K562 (cell line): ENCODE data around the gene ZCCHC3. TPM values are rescaled to one million over a fixed set of nuclear protein-coding genes. Genes with fewer than 3 reads are reported as not detected.

Experiments used
- FOS ChIP-seq: IDR thresholded peaks from 3 replicates; pipeline ENCODE4 v1.6.1; 2011; ENCODE audit not compliant: insufficient read length; ENCODE audit errors: extremely low read depth
- HNRNPLL ChIP-seq: fragments of 200-400 bp; formaldehyde crosslinking; IDR thresholded peaks from 2 replicates; pipeline ENCODE4 v1.6.1; 2017; ENCODE audit warnings: low read length, low read depth, mild to moderate bottlenecking; ENCODE audit not compliant: poor library complexity, severe bottlenecking
- MYC ChIP-seq, 2 experiments: fragments of 250-450 bp in 1 of 2; sonication (Bioruptor Pico) in 1 of 2; IDR thresholded peaks; 2 replicates each; pipeline versions ENCODE4 v1.5.1 to v1.6.1; 2012 to 2021; ENCODE audit warnings: low read depth in 2 of 2, borderline replicate concordance in 1 of 2, improper control_type of control experiment in 1 of 2, low read length in 1 of 2, mild to moderate bottlenecking in 1 of 2, moderate library complexity in 1 of 2
- RAD51 ChIP-seq: fragments of 450-650 bp; IDR thresholded peaks from 2 replicates; pipeline ENCODE4 v1.7.1; 2016; ENCODE audit warnings: low read depth, mild to moderate bottlenecking, borderline replicate concordance
- YBX1 ChIP-seq: fragments of 450-650 bp; IDR thresholded peaks from 2 replicates; pipeline ENCODE4 v1.7.1; 2016; ENCODE audit warnings: mild to moderate bottlenecking
- ZC3H8 ChIP-seq: fragments of 450-650 bp; IDR thresholded peaks from 2 replicates; pipeline ENCODE4 v1.6.1; 2017
- ZNF263 ChIP-seq: sonication (generic); formaldehyde crosslinking; IDR thresholded peaks from 2 replicates; pipeline ENCODE4 v1.8.0; 2022; ENCODE audit warnings: mild to moderate bottlenecking, missing genetic modification reagents, borderline replicate concordance
- polyA plus RNA-seq, 8 experiments: library from polyadenylated mRNA; depleted of rRNA in 4 of 8; stranded (reverse) in 5 of 8; unstranded in 3 of 8; fragments of >200 nt; fragmentation: Nextera tagmentation in 2 of 8; fragmentation: Illumina TruSeq in 1 of 8; extraction: Ambion mirVana in 2 of 8; extraction: Trizol in 1 of 8; gene quantifications; 2 replicates each; pipeline versions ENCODE4 v1.2.1 to v1.2.3, GENCODE V29; 2011 to 2014; ENCODE audit warnings: inconsistent platforms in 1 of 8, missing spikeins in 1 of 8
- total RNA-seq, 7 experiments: library from RNA; depleted of rRNA in 6 of 7; stranded (reverse); fragments of >200 nt in 6 of 7; fragmentation: Illumina TruSeq in 2 of 7; extraction: Trizol in 2 of 7; gene quantifications; 2 replicates each; pipeline versions ENCODE4 v1.2.1 to v1.2.3, GENCODE V29; 2011 to 2021; ENCODE audit warnings: low replicate concordance in 1 of 7
- TF ChIP-seq, protein P1 (sequence below), 2 experiments: fragments of 450-650 bp; conservative IDR thresholded peaks; 2 replicates each; pipeline ENCODE4 v1.6.1; 2017; ENCODE audit warnings: mild to moderate bottlenecking in 2 of 2, moderate library complexity in 2 of 2
- TF ChIP-seq, protein P2 (sequence below): fragments of 450-650 bp; IDR thresholded peaks from 2 replicates; pipeline ENCODE4 v1.6.1; 2018; ENCODE audit not compliant: partially characterized antibody
- TF ChIP-seq, protein P3 (sequence below): fragments of 450-650 bp; formaldehyde crosslinking; IDR thresholded peaks from 2 replicates; pipeline ENCODE4 v1.4.0; 2020; ENCODE audit warnings: mild to moderate bottlenecking
- TF ChIP-seq, protein P4 (sequence below): sonication (generic); formaldehyde crosslinking; IDR thresholded peaks from 2 replicates; pipeline ENCODE4 v1.8.1; 2022; ENCODE audit warnings: missing genetic modification reagents

Gene ZCCHC3
- total and polyA plus RNA-seq, 9 of the 15 experiments (the other 6 are each of a cell fraction or from before 2014, with no cell fraction given): 2.8 to 23.3 (median 16.5) TPM

DNA sequence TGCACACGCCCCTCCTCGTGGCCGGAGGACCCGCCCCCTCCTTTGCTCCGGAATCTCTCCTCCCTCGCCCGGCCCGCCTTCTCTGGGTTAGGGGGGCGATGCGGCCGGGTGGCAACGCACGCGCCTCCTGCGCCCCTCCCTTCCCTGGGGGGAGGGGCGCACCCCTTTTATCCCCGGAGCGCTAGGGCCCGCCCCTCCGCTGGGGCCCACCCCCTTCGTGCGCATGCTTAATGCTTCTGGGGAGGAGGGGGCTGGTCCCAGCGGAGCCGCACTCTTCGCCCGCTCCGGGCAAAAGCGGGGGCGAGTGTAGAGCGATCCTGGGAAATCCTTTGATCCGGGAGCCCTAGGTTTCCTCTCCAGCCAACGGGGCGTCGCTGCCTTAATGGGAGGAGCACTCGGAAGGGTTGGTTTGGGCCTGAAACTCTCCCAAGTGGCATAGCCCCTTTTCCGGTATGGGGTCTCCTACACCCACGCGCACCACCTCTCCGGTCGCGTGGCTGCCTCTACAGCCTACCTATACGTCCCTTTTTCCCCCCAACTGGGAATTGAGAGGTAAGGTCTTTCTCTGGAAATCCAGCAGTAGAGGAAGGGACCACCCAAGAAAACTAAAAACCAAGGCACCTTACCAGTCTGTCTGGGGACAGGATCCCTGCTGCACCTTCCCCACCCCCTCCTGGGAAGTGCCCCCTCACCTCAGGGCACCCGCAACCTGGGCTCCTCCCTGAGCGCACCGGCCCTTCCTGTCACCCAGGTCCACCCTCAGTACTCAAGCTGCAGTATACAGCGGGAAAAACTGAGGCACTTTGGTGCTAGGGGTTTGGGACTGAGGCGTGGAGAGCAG is 30.0 kb downstream of the ZCCHC3 start (continued):
- TF ChIP-seq, protein P1, sequence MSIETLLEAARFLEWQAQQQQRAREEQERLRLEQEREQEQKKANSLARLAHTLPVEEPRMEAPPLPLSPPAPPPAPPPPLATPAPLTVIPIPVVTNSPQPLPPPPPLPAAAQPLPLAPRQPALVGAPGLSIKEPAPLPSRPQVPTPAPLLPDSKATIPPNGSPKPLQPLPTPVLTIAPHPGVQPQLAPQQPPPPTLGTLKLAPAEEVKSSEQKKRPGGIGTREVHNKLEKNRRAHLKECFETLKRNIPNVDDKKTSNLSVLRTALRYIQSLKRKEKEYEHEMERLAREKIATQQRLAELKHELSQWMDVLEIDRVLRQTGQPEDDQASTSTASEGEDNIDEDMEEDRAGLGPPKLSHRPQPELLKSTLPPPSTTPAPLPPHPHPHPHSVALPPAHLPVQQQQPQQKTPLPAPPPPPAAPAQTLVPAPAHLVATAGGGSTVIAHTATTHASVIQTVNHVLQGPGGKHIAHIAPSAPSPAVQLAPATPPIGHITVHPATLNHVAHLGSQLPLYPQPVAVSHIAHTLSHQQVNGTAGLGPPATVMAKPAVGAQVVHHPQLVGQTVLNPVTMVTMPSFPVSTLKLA (conservative IDR thresholded peaks at IDR 0.05): peak; percentile 96 to 97
- TF ChIP-seq, protein P2, sequence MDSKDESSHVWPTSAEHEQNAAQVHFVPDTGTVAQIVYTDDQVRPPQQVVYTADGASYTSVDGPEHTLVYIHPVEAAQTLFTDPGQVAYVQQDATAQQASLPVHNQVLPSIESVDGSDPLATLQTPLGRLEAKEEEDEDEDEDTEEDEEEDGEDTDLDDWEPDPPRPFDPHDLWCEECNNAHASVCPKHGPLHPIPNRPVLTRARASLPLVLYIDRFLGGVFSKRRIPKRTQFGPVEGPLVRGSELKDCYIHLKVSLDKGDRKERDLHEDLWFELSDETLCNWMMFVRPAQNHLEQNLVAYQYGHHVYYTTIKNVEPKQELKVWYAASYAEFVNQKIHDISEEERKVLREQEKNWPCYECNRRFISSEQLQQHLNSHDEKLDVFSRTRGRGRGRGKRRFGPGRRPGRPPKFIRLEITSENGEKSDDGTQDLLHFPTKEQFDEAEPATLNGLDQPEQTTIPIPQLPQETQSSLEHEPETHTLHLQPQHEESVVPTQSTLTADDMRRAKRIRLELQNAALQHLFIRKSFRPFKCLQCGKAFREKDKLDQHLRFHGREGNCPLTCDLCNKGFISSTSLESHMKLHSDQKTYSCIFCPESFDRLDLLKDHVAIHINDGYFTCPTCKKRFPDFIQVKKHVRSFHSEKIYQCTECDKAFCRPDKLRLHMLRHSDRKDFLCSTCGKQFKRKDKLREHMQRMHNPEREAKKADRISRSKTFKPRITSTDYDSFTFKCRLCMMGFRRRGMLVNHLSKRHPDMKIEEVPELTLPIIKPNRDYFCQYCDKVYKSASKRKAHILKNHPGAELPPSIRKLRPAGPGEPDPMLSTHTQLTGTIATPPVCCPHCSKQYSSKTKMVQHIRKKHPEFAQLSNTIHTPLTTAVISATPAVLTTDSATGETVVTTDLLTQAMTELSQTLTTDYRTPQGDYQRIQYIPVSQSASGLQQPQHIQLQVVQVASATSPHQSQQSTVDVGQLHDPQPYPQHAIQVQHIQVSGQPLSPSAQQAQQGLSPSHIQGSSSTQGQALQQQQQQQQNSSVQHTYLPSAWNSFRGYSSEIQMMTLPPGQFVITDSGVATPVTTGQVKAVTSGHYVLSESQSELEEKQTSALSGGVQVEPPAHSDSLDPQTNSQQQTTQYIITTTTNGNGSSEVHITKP: no peak
- TF ChIP-seq ZC3H8 (no peak), ZNF263 (CRISPR knock-in tag) (peak; percentile 72), RAD51 (no peak), FOS (no peak), YBX1 (no peak), MYC (IDR thresholded peaks at IDR 0.05; ENCODE audit: low read depth, low read length) (peak; percentile 85), MYC (CRISPR knock-in tag; IDR thresholded peaks at IDR 0.05; ENCODE audit: borderline replicate concordance, low read depth) (no peak; the same call in 1 of the 2 replicates), HNRNPLL (peak; percentile 64)
- TF ChIP-seq, protein P3, sequence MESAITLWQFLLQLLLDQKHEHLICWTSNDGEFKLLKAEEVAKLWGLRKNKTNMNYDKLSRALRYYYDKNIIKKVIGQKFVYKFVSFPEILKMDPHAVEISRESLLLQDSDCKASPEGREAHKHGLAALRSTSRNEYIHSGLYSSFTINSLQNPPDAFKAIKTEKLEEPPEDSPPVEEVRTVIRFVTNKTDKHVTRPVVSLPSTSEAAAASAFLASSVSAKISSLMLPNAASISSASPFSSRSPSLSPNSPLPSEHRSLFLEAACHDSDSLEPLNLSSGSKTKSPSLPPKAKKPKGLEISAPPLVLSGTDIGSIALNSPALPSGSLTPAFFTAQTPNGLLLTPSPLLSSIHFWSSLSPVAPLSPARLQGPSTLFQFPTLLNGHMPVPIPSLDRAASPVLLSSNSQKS (CRISPR knock-in tag): no peak
- TF ChIP-seq, protein P4, sequence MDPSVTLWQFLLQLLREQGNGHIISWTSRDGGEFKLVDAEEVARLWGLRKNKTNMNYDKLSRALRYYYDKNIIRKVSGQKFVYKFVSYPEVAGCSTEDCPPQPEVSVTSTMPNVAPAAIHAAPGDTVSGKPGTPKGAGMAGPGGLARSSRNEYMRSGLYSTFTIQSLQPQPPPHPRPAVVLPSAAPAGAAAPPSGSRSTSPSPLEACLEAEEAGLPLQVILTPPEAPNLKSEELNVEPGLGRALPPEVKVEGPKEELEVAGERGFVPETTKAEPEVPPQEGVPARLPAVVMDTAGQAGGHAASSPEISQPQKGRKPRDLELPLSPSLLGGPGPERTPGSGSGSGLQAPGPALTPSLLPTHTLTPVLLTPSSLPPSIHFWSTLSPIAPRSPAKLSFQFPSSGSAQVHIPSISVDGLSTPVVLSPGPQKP (CRISPR knock-in tag): no peak
